ENCODE results near the gene PDLIM4.

PDLIM4 gene

GRCh38 chr5:132239776-132240175 lies 17.7 kb upstream of the PDLIM4 start:
- H3K27me3 ChIP-seq (ENCODE audit: control insufficient read depth, insufficient read depth, low read length), result no peaks in the 10 kb centered on the region
- H3K9me3 ChIP-seq (ENCODE audit: control insufficient read depth, low read length), result no peaks in the 10 kb centered on the region
- H3K36me3 ChIP-seq (ENCODE audit: control insufficient read depth, insufficient read depth, low read length), result no peaks in the 10 kb centered on the region
- no peak overlapping the region for H3K4me3 ChIP-seq (ENCODE audit: low read length)
- H3K9ac ChIP-seq (ENCODE audit: low read length), result no peak overlapping the region
- H3K4me1 ChIP-seq (ENCODE audit: control insufficient read depth, insufficient read depth, low read length), result no peaks in the 10 kb centered on the region

- H3K9ac ChIP-seq (ENCODE audit: low read length), result no peak overlapping the region
- no peaks in the 10 kb centered on the region for H3K27me3 ChIP-seq (ENCODE audit: control insufficient read depth, insufficient read depth, low read length)
- no peak overlapping the region for H3K4me3 ChIP-seq (ENCODE audit: low read length)
- H3K4me1 ChIP-seq (ENCODE audit: control insufficient read depth, insufficient read depth, low read length), result no peaks in the 10 kb centered on the region
- H3K9me3 ChIP-seq (ENCODE audit: control insufficient read depth, low read length), result no peaks in the 10 kb centered on the region
- no peaks in the 10 kb centered on the region for H3K36me3 ChIP-seq (ENCODE audit: control insufficient read depth, insufficient read depth, low read length)
Measured at GRCh38 chr5:132243366-132243977, 14.0 kb upstream of the PDLIM4 start.

GRCh38 chr5:132245593-132245992 lies 11.9 kb upstream of the PDLIM4 start:
- Histone ChIP-seq H3K36me3 (ENCODE audit: control insufficient read depth, insufficient read depth, low read length) (no peaks in the 10 kb centered on the region), H3K27me3 (ENCODE audit: control insufficient read depth, insufficient read depth, low read length) (no peaks in the 10 kb centered on the region), H3K9ac (ENCODE audit: low read length) (no peak overlapping the region), H3K4me1 (ENCODE audit: control insufficient read depth, insufficient read depth, low read length) (no peaks in the 10 kb centered on the region), H3K9me3 (ENCODE audit: control insufficient read depth, low read length) (no peaks in the 10 kb centered on the region), H3K4me3 (ENCODE audit: low read length) (no peak overlapping the region)

- Histone ChIP-seq H3K36me3 (ENCODE audit: control insufficient read depth, insufficient read depth, low read length) (no peaks in the 10 kb centered on the region), H3K27me3 (ENCODE audit: control insufficient read depth, insufficient read depth, low read length) (no peaks in the 10 kb centered on the region), H3K9ac (ENCODE audit: low read length) (no peak overlapping the region), H3K4me3 (ENCODE audit: low read length) (no peak overlapping the region), H3K4me1 (ENCODE audit: control insufficient read depth, insufficient read depth, low read length) (no peaks in the 10 kb centered on the region), H3K9me3 (ENCODE audit: control insufficient read depth, low read length) (no peaks in the 10 kb centered on the region)
Measured at GRCh38 chr5:132246806-132247205, 10.7 kb upstream of the PDLIM4 start.

GRCh38 chr5:132250547-132250946 lies 6.9 kb upstream of the PDLIM4 start:
- Histone ChIP-seq H3K9me3 (ENCODE audit: control insufficient read depth, low read length) (no peaks in the 10 kb centered on the region), H3K36me3 (ENCODE audit: control insufficient read depth, insufficient read depth, low read length) (no peaks in the 10 kb centered on the region), H3K4me1 (ENCODE audit: control insufficient read depth, insufficient read depth, low read length) (peaks cover 21% of the 10 kb centered on the region), H3K27me3 (ENCODE audit: control insufficient read depth, insufficient read depth, low read length) (no peaks in the 10 kb centered on the region), H3K4me3 (ENCODE audit: low read length) (no peak overlapping the region), H3K9ac (ENCODE audit: low read length) (no peak overlapping the region)

GRCh38 chr5:132251220-132251725 lies 6.2 kb upstream of the PDLIM4 start:
- Histone ChIP-seq H3K9me3 (ENCODE audit: control insufficient read depth, low read length) (no peaks in the 10 kb centered on the region), H3K4me1 (ENCODE audit: control insufficient read depth, insufficient read depth, low read length) (peaks cover 21% of the 10 kb centered on the region), H3K4me3 (ENCODE audit: low read length) (no peak overlapping the region), H3K36me3 (ENCODE audit: control insufficient read depth, insufficient read depth, low read length) (no peaks in the 10 kb centered on the region), H3K9ac (ENCODE audit: low read length) (no peak overlapping the region), H3K27me3 (ENCODE audit: control insufficient read depth, insufficient read depth, low read length) (peaks cover 4% of the 10 kb centered on the region)

GRCh38 chr5:132253008-132253441 lies 4.5 kb upstream of the PDLIM4 start:
- Histone ChIP-seq H3K4me1 (ENCODE audit: control insufficient read depth, insufficient read depth, low read length) (peaks cover 24% of the 10 kb centered on the region), H3K9me3 (ENCODE audit: control insufficient read depth, low read length) (no peaks in the 10 kb centered on the region), H3K9ac (ENCODE audit: low read length) (no peak overlapping the region), H3K4me3 (ENCODE audit: low read length) (no peak overlapping the region), H3K27me3 (ENCODE audit: control insufficient read depth, insufficient read depth, low read length) (peaks cover 13% of the 10 kb centered on the region), H3K36me3 (ENCODE audit: control insufficient read depth, insufficient read depth, low read length) (no peaks in the 10 kb centered on the region)

- Histone ChIP-seq H3K4me1 (ENCODE audit: control insufficient read depth, insufficient read depth, low read length) (peaks cover 31% of the 10 kb centered on the region), H3K27me3 (ENCODE audit: control insufficient read depth, insufficient read depth, low read length) (peaks cover 17% of the 10 kb centered on the region), H3K9me3 (ENCODE audit: control insufficient read depth, low read length) (no peaks in the 10 kb centered on the region), H3K4me3 (ENCODE audit: low read length) (no peak overlapping the region), H3K9ac (ENCODE audit: low read length) (no peak overlapping the region), H3K36me3 (ENCODE audit: control insufficient read depth, insufficient read depth, low read length) (no peaks in the 10 kb centered on the region)
Measured at GRCh38 chr5:132253452-132254320, 3.8 kb upstream of the PDLIM4 start.

- no peak overlapping the region for H3K9ac ChIP-seq (ENCODE audit: low read length)
- no peaks in the 10 kb centered on the region for H3K9me3 ChIP-seq (ENCODE audit: control insufficient read depth, low read length)
- no peak overlapping the region for H3K4me3 ChIP-seq (ENCODE audit: low read length)
- peaks cover 17% of the 10 kb centered on the region for H3K27me3 ChIP-seq (ENCODE audit: control insufficient read depth, insufficient read depth, low read length)
- no peaks in the 10 kb centered on the region for H3K36me3 ChIP-seq (ENCODE audit: control insufficient read depth, insufficient read depth, low read length)
- peaks cover 37% of the 10 kb centered on the region for H3K4me1 ChIP-seq (ENCODE audit: control insufficient read depth, insufficient read depth, low read length)
Measured at GRCh38 chr5:132254321-132254977, 3.0 kb upstream of the PDLIM4 start.

- H3K9me3 ChIP-seq (ENCODE audit: control insufficient read depth, low read length), result no peaks in the 10 kb centered on the region
- H3K4me3 ChIP-seq (ENCODE audit: low read length), result no peak overlapping the region
- H3K9ac ChIP-seq (ENCODE audit: low read length), result no peak overlapping the region
- peaks cover 17% of the 10 kb centered on the region for H3K27me3 ChIP-seq (ENCODE audit: control insufficient read depth, insufficient read depth, low read length)
- H3K4me1 ChIP-seq (ENCODE audit: control insufficient read depth, insufficient read depth, low read length), result peaks cover 55% of the 10 kb centered on the region
- H3K36me3 ChIP-seq (ENCODE audit: control insufficient read depth, insufficient read depth, low read length), result no peaks in the 10 kb centered on the region
Measured at GRCh38 chr5:132256086-132256782, 1.3 kb upstream of the PDLIM4 start.

GRCh38 chr5:132256783-132257130 lies 739 bp upstream of the PDLIM4 start:
- no peak overlapping the region for H3K4me3 ChIP-seq (ENCODE audit: low read length)
- H3K9me3 ChIP-seq (ENCODE audit: control insufficient read depth, low read length), result no peaks in the 10 kb centered on the region
- H3K27me3 ChIP-seq (ENCODE audit: control insufficient read depth, insufficient read depth, low read length), result peaks cover 17% of the 10 kb centered on the region
- H3K9ac ChIP-seq (ENCODE audit: low read length), result peak overlapping the region; percentile 59
- peaks cover 59% of the 10 kb centered on the region for H3K4me1 ChIP-seq (ENCODE audit: control insufficient read depth, insufficient read depth, low read length)
- H3K36me3 ChIP-seq (ENCODE audit: control insufficient read depth, insufficient read depth, low read length), result no peaks in the 10 kb centered on the region

Measured in mucosa of stomach (tissue), 1 donor.